DMS79 treated with DMSO at 0.1 percent for 48 hours (cell line): ENCODE results near the gene TSPAN33.
A peak's percentile ranks its signal among the peaks of the same experiment; 100 is the strongest.
"Not testable (repeated sequence)": the region's sequence is repeated elsewhere in the genome, so short reads cannot be mapped to it uniquely, and the experiment has no call there.

Experiments
- DNase-seq: peaks from one replicate; lab custom pipeline; 2025; lab: John Stamatoyannopoulos, UW

Gene TSPAN33

DNA sequence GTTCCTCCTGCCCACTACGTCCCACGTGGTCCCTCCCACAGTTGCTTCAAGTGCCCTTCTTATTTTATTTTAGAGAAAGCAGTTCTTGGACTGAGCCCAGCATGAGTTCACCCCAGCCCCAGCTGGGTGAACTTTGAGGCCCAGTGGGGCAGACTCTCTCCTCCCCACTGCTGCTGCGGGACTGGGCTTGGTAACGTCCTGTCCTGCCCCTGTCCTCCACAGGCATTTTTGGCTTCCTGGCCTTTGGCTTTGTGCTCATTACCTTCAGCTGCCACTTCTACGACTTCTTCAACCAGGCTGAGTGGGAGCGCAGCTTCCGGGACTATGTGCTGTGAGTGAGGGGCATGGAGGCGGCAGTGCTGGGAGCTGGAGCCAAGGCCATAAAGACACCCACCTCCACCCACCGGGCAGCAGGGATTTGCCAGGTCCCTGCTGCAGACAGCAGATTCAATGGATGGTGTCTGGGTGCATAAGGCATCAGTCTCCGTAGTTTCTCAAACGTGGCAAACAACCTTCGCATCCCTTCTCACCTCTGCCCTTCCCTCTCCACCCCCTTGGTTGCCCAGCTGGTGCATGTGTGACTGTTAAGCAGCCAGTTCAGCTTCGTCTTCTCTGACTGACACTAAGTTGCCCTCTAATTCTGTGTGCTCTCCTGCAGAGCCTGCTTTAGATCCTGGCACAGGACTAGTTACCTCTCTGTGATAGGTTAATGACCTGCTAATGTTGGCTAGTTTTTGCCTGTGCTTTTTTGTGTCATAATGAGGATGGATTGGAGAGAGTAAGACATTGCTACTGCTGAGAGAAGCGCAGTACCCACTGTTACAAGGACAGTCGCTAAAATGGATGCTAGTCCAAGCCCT, 64.8 kb downstream of the TSPAN33 start:
- no peak for DNase-seq

DNA sequence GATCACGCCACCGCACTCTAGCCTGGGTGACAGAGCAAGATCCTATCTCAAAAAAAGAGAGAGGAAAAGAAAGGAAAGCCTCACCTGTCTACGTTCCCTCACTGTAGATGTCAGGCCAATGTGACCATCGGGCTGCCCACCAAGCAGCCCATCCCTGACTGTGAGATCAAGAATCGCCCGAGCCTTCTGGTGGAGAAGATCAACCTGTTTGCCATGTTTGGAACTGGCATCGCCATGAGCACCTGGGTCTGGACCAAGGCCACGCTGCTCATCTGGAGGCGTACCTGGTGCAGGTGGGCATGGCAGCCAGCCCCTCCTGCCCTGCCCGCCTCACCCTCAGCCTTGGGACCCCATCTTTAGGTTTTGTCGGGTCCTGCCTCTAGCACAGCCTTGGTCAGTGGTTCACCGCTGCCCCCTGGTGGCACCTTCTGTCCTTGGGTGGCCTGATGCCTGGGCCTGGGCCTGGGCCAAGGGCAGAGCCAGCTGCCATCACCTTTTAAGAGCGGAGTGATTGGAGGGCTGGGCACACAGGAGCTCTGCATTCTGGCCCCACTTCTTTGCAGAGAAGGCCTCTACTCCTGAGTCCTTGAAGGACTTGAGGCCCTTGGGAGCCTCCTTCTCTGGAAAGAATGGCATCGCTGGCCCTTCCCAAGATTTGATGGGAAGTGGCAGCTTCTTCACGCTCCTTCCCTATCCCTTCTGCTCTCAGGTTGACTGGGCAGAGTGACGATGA, 65.9 kb downstream of the TSPAN33 start:
- DNase-seq = peak; percentile 63

DNA sequence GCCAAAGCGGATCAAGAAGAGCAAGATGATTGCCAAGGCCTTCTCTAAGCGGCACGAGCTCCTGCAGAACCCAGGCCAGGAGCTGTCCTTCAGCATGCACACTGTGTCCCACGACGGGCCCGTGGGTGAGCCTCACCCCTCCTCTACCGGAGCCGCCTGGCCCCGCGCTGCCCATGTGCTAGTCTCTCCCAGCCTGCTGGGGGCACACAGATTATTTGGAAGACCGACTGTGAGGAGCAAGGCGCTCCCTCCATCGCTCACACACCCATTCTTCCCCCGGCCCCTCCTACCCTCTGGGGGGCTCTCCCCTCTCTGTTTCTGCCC, 66.4 kb downstream of the TSPAN33 start:
- DNase-seq = no peak

DNA sequence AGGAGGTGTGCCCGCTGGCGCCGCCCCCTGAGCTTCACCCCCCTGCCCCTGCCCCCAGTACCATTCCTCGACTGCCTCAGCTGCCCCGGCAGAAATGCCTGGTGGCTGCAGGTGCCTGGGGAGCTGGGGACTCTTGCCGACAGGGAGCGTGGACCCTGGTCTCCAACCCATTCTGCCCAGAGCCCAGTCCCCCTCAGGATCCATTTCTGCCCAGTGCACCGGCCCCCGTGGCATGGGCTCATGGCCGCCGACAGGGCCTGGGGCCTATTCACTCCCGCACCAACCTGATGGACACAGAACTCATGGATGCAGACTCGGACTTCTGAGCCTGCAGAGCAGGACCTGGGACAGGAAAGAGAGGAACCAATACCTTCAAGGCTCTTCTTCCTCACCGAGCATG, 67.6 kb downstream of the TSPAN33 start:
- DNase-seq = no peak

DNA sequence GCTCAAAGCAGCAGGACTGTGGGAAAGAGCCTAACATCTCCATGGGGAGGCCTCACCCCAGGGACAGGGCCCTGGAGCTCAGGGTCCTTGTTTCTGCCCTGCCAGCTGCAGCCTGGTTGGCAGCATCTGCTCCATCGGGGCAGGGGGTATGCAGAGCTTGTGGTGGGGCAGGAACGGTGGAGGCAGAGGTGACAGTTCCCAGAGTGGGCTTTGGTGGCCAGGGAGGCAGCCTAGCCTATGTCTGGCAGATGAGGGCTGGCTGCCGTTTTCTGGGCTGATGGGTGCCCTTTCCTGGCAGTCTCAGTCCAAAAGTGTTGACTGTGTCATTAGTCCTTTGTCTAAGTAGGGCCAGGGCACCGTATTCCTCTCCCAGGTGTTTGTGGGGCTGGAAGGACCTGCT, 68.1 kb downstream of the TSPAN33 start:
- no peak for DNase-seq

DNA sequence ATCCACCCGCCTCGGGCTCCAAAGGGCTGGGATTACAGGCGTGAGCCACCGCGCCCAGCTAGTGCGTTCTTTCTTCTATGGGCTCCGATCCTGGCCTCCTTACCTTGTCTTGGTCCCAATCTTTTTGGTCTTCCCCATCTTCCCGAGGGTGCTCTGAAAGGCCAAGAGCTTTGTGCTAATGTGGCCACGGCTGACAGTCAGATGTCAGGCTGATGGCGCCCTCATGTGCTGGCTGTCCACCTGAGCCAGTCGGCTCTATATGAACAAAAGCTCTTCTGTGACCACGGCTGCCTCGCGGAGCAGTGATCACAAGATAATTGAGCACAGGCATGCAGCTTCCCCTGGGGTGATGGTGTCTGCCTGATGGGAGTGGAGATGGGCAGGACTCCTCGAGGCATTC, 69.3 kb downstream of the TSPAN33 start:
- DNase-seq = no peak

DNA sequence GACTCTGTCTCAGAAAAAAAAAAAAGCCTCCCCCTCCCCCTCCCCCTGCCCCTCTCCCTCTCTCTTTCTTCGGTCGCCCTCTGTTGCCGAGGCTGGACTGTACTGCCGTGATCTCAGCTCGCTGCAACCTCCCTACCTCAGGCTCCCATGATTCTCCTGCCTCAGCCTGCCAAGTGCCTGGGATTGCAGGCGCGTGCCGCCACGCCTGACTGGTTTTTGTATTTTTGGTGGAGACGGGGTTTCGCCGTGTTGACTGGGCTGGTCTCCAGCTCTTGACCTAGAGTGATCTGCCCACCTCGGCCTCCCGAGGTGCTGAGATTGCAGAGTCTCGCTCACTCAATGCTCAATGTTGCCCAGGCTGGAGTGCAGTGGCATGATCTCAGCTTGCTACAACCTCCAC, 71.2 kb downstream of the TSPAN33 start:
- DNase-seq = not testable (repeated sequence)

DNA sequence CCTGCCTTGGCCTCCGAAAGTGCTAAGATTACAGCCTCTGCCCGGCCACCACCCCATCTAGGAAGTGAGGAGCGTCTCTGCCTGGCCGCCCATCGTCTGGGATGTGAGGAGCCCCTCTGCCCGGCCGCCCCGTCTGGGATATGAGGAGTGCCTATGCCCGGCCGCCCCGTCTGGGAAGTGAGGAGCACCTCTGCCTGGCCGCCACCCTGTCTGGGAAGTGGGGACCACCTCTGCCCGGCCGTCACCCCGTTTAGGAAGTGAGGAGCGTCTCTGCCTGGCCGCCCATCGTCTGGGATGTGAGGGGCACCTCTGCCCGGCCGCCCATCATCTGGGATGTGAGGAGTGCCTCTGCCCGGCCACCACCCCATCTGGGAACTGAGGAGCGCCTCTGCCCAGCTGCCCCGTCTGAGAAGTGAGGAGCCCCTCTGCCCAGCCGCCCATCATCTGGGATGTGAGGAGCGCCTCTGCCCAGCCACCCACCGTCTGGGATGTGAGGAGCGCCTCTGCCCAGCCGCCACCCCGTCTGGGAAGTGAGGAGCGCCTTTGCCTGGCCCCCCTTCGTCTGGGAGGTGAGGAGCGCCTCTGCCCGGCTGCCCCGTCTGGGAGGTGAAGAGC, 71.7 kb downstream of the TSPAN33 start:
- DNase-seq = not testable (repeated sequence)

DNA sequence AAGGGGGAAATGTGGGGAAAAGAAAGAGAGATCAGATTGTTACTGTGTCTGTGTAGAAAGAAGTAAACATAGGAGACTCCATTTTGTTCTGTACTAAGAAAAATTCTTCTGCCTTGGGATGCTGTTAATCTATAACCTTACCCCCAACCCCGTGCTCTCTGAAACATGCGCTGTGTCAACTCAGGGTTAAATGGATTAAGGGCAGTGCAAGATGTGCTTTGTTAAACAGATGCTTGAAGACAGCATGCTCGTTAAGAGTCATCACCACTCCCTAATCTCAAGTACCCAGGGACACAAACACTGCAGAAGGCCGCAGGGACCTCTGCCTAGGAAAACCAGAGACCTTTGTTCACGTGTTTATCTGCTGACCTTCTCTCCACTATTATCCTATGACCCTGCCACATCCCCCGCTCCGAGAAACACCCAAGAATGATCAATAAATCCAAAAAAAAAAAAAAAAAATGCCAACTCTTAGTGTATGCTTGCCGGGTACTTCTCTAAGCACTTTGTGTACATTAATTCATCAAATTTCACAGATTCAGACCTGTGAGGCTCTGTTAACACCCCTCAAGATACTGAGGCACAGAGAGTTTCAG, 72.4 kb downstream of the TSPAN33 start:
- not testable (repeated sequence) for DNase-seq

DNA sequence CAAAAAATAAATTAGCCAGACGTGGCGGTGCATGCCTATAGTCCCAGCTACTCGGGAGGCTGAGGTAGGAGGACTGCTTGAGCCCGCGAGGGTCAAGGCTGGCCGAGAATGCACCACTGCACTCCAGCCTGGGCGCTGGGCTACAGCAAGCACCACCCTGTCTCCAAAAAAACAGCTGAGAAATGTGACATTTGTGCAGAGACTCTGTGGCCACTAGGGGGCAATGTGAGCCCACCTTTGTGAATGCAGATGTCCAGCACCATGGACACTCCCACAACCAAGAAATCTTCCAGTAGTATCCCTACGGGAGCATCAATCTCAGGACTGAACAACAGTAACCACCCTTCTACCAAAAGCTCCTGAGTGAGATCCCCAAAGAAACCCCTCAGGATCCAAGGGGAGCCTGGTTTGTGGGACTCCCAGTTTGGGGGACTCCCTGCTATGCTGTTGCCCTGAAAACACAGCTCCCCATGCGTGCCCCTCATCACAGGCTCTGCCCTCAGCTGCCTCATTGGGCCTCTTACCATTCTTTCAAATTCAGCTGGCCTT, 74.1 kb downstream of the TSPAN33 start:
- DNase-seq = peak; percentile 82

DNA sequence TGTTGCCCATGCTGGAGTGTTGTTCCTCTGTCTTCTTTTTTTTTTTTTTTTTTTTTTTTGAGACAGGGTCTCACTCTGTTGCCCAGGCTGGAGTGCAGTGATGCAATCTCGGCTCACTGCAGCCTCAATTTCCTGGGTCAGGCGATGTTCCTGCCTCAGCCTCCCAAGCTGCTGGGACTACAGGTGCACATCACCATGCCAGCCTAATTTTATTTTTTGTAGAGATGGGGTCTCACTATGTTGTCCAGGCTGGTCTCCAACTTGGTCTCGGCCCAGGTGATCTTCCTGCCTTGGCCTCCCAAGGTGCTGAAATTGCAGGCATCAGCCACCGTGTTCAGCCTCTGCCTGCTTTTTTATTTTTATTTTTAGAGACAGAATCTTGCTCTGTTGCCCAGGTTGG, 74.7 kb downstream of the TSPAN33 start:
- DNase-seq = not testable (repeated sequence)
